GM12892 (cell line): ENCODE results near the gene PNPO.
A peak's percentile ranks its signal among the peaks of the same experiment; 100 is the strongest.

Source experiments
- DNase-seq: peaks from one replicate; pipeline ENCODE4 v3.0.0; 2011; ENCODE audit not compliant: insufficient read length
- FAIRE-seq: peaks from 2 replicates; lab custom pipeline; 2011; peaks lifted over from hg19 to GRCh38; lab: Jason Lieb, UNC
- POLR2A ChIP-seq: IDR thresholded peaks from 2 replicates; pipeline ENCODE4 v1.6.1; 2011; ENCODE audit warnings: low read depth, low read length, control low read depth
- POLR2AphosphoS5 ChIP-seq: IDR thresholded peaks from 2 replicates; pipeline ENCODE4 v1.6.1; 2011; ENCODE audit warnings: low read depth, low read length, control low read depth
- TAF1 ChIP-seq: IDR thresholded peaks from 2 replicates; pipeline ENCODE4 v1.6.1; 2011; ENCODE audit warnings: low read depth, mild to moderate bottlenecking, control low read depth, low read length, borderline replicate concordance

Gene PNPO

GRCh38 chr17:47968836-47969235 lies 27.5 kb downstream of the PNPO start:
- FAIRE-seq (no peak), DNase-seq (no peak)
- TF ChIP-seq TAF1 (no peak), POLR2AphosphoS5 (no peak), POLR2A (no peak)

- DNase-seq = no peak
- FAIRE-seq = no peak
- TF ChIP-seq TAF1 (no peak), POLR2A (no peak), POLR2AphosphoS5 (no peak)
Observed at GRCh38 chr17:47969930-47970724, 28.8 kb downstream of the PNPO start.

- DNase-seq (peak; percentile 93), FAIRE-seq (peak; percentile 99)
- TF ChIP-seq POLR2A = peak; percentile 93
- TF ChIP-seq TAF1 = peak; percentile 67; the same call in 1 of the 2 replicates
- TF ChIP-seq POLR2AphosphoS5 = peak; percentile 92
Observed at GRCh38 chr17:47970725-47971499, 29.5 kb downstream of the PNPO start, which contains the start of gene CDK5RAP3. TSS of gene CDK5RAP3 (plus strand) at chr17:47971113. CDS start at chr17:47971147, 34 bp downstream.

- DNase-seq = no peak
- no peak for FAIRE-seq
- TF ChIP-seq TAF1 (no peak), POLR2A (no peak), POLR2AphosphoS5 (no peak)
Observed at GRCh38 chr17:47973541-47973940, 32.2 kb downstream of the PNPO start.

DNA sequence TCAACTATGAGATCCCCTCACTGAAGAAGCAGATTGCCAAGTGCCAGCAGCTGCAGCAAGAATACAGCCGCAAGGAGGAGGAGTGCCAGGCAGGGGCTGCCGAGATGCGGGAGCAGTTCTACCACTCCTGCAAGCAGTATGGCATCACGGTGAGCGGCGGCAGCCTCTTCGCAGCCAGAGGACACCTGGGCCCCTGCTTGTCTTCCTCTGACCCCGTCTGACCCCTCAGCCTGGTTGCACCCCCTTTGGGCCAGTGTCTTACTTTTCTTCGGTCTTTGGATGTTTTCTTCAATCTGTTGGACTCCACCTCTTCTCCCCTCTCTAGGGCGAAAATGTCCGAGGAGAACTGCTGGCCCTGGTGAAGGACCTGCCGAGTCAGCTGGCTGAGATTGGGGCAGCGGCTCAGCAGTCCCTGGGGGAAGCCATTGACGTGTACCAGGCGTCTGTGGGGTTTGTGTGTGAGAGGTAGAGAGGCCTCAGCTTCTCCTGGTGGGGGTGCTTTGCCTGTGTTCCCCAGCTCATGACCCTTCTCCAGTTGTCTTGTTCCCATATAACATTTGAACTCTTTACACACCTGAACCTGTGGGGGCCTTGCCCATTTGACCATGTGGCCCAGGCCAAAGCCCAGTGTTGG lies 33.9 kb downstream of the PNPO start:
- no peak for TF ChIP-seq POLR2AphosphoS5
- TF ChIP-seq TAF1 = no peak
- no peak for TF ChIP-seq POLR2A
- FAIRE-seq = no peak
- DNase-seq = no peak

DNA sequence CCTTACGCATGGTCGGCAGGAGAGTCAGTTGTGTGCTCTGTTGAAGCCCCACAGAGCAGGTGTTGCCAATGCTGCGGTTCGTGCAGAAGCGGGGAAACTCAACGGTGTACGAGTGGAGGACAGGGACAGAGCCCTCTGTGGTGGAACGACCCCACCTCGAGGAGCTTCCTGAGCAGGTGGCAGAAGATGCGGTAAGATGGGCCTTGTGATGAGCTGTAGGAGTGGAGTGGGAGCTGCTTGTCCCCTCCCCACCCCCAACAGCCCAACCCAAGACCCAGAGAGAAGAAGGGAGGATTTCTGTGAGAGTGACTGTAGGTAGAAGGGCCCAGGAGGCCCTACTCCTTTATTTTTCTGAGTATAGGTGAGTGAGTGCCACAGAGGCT lies 34.4 kb downstream of the PNPO start:
- no peak for TF ChIP-seq POLR2A
- no peak for TF ChIP-seq POLR2AphosphoS5
- no peak for TF ChIP-seq TAF1

DNA sequence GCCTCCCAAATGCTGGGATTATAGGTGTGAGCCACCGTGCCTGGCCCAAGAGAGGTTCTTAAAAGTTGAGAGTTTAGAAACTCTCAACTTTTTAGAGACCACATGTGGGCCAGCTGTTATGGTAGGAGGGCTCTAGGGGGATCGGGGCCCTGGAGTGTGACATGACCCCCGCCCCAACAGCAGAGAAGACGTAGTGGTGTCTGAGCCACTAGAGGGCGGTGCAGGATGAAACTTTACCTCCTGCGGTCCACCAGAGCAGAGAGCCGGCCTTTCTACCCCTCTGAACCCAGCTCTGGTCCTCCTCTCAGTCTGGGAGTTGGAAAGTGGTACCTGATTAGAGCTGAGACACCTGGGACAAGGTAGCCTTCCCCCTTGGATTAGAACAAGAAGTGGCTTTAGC lies 37.0 kb downstream of the PNPO start:
- TF ChIP-seq POLR2A (no peak), POLR2AphosphoS5 (no peak), TAF1 (no peak)
- peak; percentile 90 for FAIRE-seq
- DNase-seq = peak; percentile 78

More for the DNA sequence above, 34.4 kb downstream of the PNPO start:
- DNase-seq = no peak
- FAIRE-seq = no peak

GRCh38 chr17:47980541-47980940 lies 39.2 kb downstream of the PNPO start:
- FAIRE-seq (no peak), DNase-seq (no peak)
- TF ChIP-seq POLR2AphosphoS5 (no peak), TAF1 (no peak), POLR2A (no peak)

GRCh38 chr17:47981462-47981861 lies 40.1 kb downstream of the PNPO start:
- no peak for DNase-seq
- no peak for FAIRE-seq

DNA sequence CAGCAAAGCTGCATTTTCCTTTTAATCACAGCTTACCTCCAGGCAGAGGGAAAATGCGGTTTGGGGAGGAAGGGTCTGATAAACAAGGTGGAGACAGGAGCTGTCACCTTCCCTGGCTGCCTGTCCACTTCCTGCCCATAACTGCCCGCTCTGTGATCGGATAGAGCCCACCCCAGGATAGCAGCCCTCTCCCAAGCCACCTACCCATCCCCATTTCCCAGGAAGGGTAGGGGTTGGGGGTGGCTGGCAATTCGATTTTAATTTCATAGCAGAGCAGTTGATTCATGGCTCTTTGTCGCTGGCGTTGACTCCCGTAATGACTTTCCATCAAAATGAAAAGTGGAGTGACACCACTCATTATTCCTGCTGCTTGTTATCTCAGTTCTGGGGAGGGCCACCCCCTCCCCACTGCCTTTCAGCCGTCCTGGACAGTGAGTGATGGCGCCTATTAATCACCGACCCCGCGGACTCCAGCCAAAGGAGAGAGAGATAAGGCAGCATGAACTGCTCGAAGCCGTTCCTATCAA lies 40.8 kb downstream of the PNPO start:
- DNase-seq (no peak), FAIRE-seq (no peak)
- TF ChIP-seq POLR2A = no peak
- TF ChIP-seq TAF1 = no peak
- TF ChIP-seq POLR2AphosphoS5 = no peak

More at GRCh38 chr17:47981462-47981861, 40.1 kb downstream of the PNPO start:
- no peak for TF ChIP-seq POLR2AphosphoS5
- TF ChIP-seq POLR2A = no peak
- no peak for TF ChIP-seq TAF1

- TF ChIP-seq TAF1 = no peak
- FAIRE-seq (no peak), DNase-seq (no peak)
Observed at GRCh38 chr17:47982645-47983390, 41.4 kb downstream of the PNPO start.
